Heart left ventricle (tissue), 16 donors: ENCODE data around the gene ARSG. TPM values are rescaled to one million over a fixed set of nuclear protein-coding genes. Genes with fewer than 3 reads are reported as not detected.

Experiments
- ATAC-seq, 4 donors: fragments of 200-7000 bp; cut with Tn5 transposase; one replicate each; pipeline ENCODE4 v1.9.1; 2020 to 2022; ENCODE audit warnings: moderate library complexity in 4 of 4, mild to moderate bottlenecking in 3 of 4, moderate number of reproducible peaks in 1 of 4
- DNase-seq, 5 donors: peaks; one replicate each; pipeline ENCODE4 v3.0.0-alpha.2; 2020
- H3K27ac ChIP-seq, 12 donors: fragments of 200-600 bp; sonication (generic) in 4 of 12; one replicate each; pipeline versions ENCODE4 v1.5.0 to v1.8.0; 2016 to 2022; ENCODE audit warnings: mild to moderate bottlenecking in 2 of 12
- H3K27me3 ChIP-seq, 9 donors: fragments of 200-600 bp; sonication (generic) in 2 of 9; one replicate each; pipeline versions ENCODE4 v1.5.1 to v1.8.0; 2016 to 2022; ENCODE audit warnings: mild to moderate bottlenecking in 3 of 9
- H3K36me3 ChIP-seq, 9 donors: fragments of 200-600 bp; sonication (generic) in 2 of 9; one replicate each; pipeline versions ENCODE4 v1.5.0 to v1.8.0; 2018 to 2022; ENCODE audit warnings: mild to moderate bottlenecking in 2 of 9
- H3K4me1 ChIP-seq, 12 donors: fragments of 200-600 bp; sonication (generic) in 4 of 12; one replicate each; pipeline versions ENCODE4 v1.5.0 to v1.8.0; 2016 to 2022; ENCODE audit warnings: mild to moderate bottlenecking in 3 of 12
- H3K4me3 ChIP-seq, 12 donors: fragments of 200-600 bp; sonication (generic) in 4 of 12; one replicate each; pipeline versions ENCODE4 v1.5.0 to v1.8.0; 2017 to 2022; ENCODE audit warnings: mild to moderate bottlenecking in 9 of 12, moderate library complexity in 4 of 12
- H3K9me3 ChIP-seq, 12 donors: fragments of 200-600 bp; sonication (generic) in 4 of 12; one replicate each; pipeline versions ENCODE4 v1.5.0 to v1.8.0; 2016 to 2022; ENCODE audit warnings: mild to moderate bottlenecking in 1 of 12
- POLR2A ChIP-seq, 2 donors: fragments of 450-650 bp; IDR thresholded peaks; one replicate each; pipeline ENCODE4 v1.6.1; 2017; ENCODE audit warnings: antibody characterized with exemption in 2 of 2, mild to moderate bottlenecking in 2 of 2, moderate library complexity in 2 of 2
- WGBS, 4 donors: extraction: QIAGEN DNeasy Blood & Tissue Kit in 2 of 4; methylation state at CpG; one replicate each; pipeline versions ENCODE4 v1.1.5 to v1.1.7; 2013 to 2018; 5-methylcytosine and 5-hydroxymethylcytosine counted together
- intact Hi-C, 10 donors: fragments of 100-400 bp; cut with DNase I; formaldehyde crosslinking; loops; one replicate each; pipeline versions ENCODE4 v1.11.1 to v1.14.2; 2022
- polyA plus RNA-seq, 2 donors: library from polyadenylated mRNA; stranded (reverse); fragments of 200-250 nt; gene quantifications; one replicate each; pipeline ENCODE4 v1.2.3, GENCODE V29; 2013
- total RNA-seq, 9 donors: library from RNA; depleted of rRNA in 2 of 9; stranded (reverse); fragments of >200 nt in 2 of 9; fragmentation: NEBNext Ultra II Directional in 3 of 9; extraction: Animal tissue kit (Norgen Biotek cat#: 25700) in 3 of 9; gene quantifications; one replicate each; pipeline versions ENCODE4 v1.1.0 to v1.2.4, GENCODE V29; 2016 to 2023
- TF ChIP-seq, protein P1 (sequence below), 12 donors: fragments of 200-600 bp; sonication (generic) in 4 of 12; IDR thresholded peaks; one replicate each; pipeline versions ENCODE4 v1.5.0 to v1.8.0; 2018 to 2022; ENCODE audit warnings: antibody characterized with exemption in 12 of 12, mild to moderate bottlenecking in 5 of 12
- donor health status: ischemic (EF 13 %, LVEDD 7.1; RV severe dilation, severe dysfunction).
- donor health status: healthy with polysubstance abuse.
- donor health status: DM: no; HTN: yes; CAD: no.
- donor health status: DM: no; HTN: no; CAD: no.
- donor health status: ischemic (EF 25% LVEDD 6.9; RV normal size, moderate dysfunction).
- donor health status: ischemic (EF 25% LVEDD 5.7; RV mildly dilated, moderate dysfunction).
- donor health status: healthy.
- donor health status: DM: yes; HTN: yes; CAD: no.
- donor health status: ischemic (EF 35%, LVEDD 5.7; RV mildly dilated, moderate dysfunction).
- donor health status: nonischemic (EF 11% LVEDD 7.7; RV severe dilation, severe dysfunction).
- donor health status: DM: yes; HTN: yes; CAD: no.
- donor health status: PGD.
- donor health status: ischemic (EF 29% LVEDD 5.4; RV normal size, mild dysfunction).
- donor health status: nonischemic (EF 23%, LVEDD 6.1; RV moderate dilation, normal function).

The ARSG gene
- total and polyA plus RNA-seq, 11 donors: 1.2 to 4.9 (median 3.3) TPM

DNA sequence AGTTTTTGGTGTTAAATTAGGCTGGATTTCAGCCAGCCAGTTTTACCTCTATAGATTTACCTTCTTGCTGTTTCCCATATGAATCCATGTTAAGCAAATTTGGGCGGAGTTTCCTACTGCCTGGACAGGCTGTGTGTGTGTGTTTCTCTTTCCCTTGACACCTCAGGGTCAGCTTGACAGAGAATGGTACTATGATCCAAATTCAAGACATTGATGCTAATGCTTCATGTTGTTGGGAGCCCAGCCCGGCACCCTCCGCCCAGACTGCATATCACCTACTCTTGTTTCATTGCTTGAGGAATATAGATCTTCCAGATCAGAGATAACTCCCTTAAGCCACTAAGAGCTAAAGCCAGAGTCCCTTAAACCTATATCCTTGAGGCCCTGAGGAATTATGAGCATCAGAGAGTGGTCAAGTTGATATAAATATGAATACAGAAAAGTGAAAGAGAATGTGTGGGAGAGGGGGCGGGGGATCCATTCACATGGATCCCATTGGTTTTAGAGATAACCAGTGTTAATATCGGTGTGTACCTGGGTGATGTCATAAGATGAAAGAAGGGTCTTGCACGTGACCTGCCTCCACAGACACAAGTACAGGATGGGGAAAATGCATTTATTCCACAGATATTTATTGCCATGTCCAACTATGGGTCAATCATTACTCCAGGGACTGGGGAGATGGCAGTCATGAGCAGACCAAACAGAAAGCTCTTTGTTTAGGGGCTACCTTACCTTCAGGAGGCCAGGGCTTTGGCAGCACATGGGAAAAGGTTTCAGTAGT lies 96.3 kb downstream of the ARSG start:
- Histone ChIP-seq H3K36me3 (no peaks in the 10 kb centered on the region), H3K4me3 (no peak overlapping the region), H3K4me1 (peaks cover 0 to 40% (median 27%) of the 10 kb centered on the region in 12 donors), H3K27ac (peak overlapping the region in 2 of 12 donors; percentile 43 to 55), H3K9me3 (no peaks in the 10 kb centered on the region), H3K27me3 (no peaks in the 10 kb centered on the region)
- TF ChIP-seq, protein P1, sequence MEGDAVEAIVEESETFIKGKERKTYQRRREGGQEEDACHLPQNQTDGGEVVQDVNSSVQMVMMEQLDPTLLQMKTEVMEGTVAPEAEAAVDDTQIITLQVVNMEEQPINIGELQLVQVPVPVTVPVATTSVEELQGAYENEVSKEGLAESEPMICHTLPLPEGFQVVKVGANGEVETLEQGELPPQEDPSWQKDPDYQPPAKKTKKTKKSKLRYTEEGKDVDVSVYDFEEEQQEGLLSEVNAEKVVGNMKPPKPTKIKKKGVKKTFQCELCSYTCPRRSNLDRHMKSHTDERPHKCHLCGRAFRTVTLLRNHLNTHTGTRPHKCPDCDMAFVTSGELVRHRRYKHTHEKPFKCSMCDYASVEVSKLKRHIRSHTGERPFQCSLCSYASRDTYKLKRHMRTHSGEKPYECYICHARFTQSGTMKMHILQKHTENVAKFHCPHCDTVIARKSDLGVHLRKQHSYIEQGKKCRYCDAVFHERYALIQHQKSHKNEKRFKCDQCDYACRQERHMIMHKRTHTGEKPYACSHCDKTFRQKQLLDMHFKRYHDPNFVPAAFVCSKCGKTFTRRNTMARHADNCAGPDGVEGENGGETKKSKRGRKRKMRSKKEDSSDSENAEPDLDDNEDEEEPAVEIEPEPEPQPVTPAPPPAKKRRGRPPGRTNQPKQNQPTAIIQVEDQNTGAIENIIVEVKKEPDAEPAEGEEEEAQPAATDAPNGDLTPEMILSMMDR (IDR thresholded peaks at IDR 0.05): no peak
- no peak for TF ChIP-seq POLR2A (IDR thresholded peaks at IDR 0.05)
- intact Hi-C loops: no loop called here
- ATAC-seq: no peak
- WGBS, 4 donors: 90 to 94% (median 93%) methylated on average over 6 of the region's 6 CpGs
- no peak for DNase-seq

DNA sequence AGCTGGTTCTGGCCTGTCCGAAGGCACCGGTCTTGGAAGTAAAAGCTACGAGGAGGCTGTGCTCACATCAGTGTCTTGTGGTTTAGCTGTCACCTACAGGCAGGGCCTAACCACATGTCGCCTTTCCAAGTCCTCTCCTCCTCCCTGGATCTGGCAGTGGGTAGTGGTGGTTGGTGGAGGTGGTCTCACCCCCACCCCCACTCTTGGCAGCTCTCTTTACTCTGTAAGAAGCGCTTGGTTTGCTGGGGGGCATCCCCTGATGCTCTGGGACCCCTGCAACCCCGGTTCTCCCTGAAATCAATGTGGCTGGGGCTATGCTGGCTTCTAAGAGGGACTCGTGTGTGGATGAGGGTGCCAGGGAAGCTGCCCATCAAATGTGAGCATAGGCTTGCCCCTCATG lies 97.7 kb downstream of the ARSG start:
- Histone ChIP-seq H3K4me1 (peaks cover 0 to 30% (median 17%) of the 10 kb centered on the region in 12 donors), H3K4me3 (no peak overlapping the region), H3K9me3 (no peaks in the 10 kb centered on the region), H3K27ac (no peak overlapping the region), H3K36me3 (no peaks in the 10 kb centered on the region), H3K27me3 (no peaks in the 10 kb centered on the region)
- 68 to 93% (median 75%) methylated on average over 7 of the region's 7 CpGs for WGBS, 4 donors
- ATAC-seq (no peak), DNase-seq (no peak)
- TF ChIP-seq, protein P1 (IDR thresholded peaks at IDR 0.05): no peak
- no peak for TF ChIP-seq POLR2A (IDR thresholded peaks at IDR 0.05)
- intact Hi-C loops: no loop called here

DNA sequence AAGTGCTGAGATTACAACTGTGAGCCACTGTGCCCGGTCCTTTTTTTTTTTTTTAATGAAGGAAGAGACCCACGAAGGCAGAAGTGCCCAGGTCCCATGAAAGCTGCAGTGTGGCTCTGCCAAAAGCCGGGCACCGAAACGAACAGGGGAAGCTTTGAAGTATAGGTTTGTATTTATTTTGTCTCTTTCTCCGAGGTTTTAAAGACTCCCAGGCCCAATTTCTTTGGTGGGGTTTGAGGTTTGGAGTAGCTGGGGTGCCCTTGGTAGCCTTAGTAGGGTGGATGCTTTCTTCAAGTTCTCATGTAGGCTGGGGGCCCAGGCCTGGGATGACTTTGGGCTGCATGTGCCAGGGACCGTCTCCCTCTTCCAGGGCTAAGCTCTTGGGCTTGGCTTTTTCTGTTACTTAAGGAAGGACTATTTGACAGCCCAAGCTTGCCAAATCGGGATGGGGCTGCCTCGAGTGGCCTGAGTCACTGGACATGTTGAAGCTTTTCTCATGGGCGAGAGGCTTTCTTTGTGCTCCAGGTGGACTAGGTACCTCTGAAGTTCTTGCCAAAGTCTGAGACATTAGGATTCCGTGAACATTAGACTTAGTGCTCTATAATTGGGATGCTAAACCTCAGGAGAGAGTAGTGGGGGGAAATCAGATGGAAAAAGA lies 99.7 kb downstream of the ARSG start:
- Histone ChIP-seq H3K36me3 (no peaks in the 10 kb centered on the region), H3K9me3 (peaks cover 0 to 9% (median 0%) of the 10 kb centered on the region in 12 donors), H3K4me1 (peaks cover 0 to 18% (median 7%) of the 10 kb centered on the region in 12 donors), H3K27ac (peak overlapping the region in 3 of 12 donors; percentile 39 to 67 (median 52)), H3K27me3 (no peaks in the 10 kb centered on the region), H3K4me3 (no peak overlapping the region)
- DNase-seq (no peak), ATAC-seq (no peak)
- 78 to 91% (median 86%) methylated on average over 9 to 11 of the region's 11 CpGs for WGBS, 4 donors
- intact Hi-C loops: loop anchor here in 3 of 10 donors (10.0 kb wide), 3 partner anchors 126 to 224 kb away; no protein-coding TSS in a partner anchor
- TF ChIP-seq, protein P1 (IDR thresholded peaks at IDR 0.05): no peak
- TF ChIP-seq POLR2A (IDR thresholded peaks at IDR 0.05): no peak
